Fibroblast of skin of right quadriceps (primary cell): ENCODE measurements around the gene MTG1.
"Not testable (repeated sequence)": the region's sequence is repeated elsewhere in the genome, so short reads cannot be mapped to it uniquely, and the experiment has no call there.

Experiments
- DNase-seq: peaks from one replicate; pipeline ENCODE4 v3.0.0-alpha.2; 2013

Gene MTG1

GRCh38 chr10:133454204-133454893 lies 60.4 kb downstream of the MTG1 start:
- no peak for DNase-seq

DNA sequence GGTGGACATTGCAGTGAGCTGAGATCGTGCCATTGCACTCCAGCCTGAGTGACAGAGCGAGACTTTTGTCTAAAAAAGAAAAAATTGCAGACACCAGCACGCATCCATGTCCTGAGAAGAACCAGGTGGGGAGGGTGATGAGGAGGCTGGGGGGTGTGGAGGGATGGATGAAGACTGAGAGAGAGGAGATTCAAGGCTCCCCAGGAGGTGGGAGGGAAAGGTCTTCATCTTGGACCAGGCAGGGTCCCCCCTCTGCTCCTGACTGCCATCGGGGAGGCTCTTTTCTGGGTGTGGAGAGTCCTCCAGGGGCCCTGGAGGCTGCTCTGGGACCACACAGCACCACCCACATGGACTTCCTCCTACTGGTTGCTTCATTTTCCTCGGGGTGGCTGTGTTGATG lies 61.2 kb downstream of the MTG1 start:
- no peak for DNase-seq

- no peak for DNase-seq
Measured at GRCh38 chr10:133455611-133456031, 61.7 kb downstream of the MTG1 start.

GRCh38 chr10:133456041-133456951 lies 62.3 kb downstream of the MTG1 start:
- DNase-seq, result no peak

DNA sequence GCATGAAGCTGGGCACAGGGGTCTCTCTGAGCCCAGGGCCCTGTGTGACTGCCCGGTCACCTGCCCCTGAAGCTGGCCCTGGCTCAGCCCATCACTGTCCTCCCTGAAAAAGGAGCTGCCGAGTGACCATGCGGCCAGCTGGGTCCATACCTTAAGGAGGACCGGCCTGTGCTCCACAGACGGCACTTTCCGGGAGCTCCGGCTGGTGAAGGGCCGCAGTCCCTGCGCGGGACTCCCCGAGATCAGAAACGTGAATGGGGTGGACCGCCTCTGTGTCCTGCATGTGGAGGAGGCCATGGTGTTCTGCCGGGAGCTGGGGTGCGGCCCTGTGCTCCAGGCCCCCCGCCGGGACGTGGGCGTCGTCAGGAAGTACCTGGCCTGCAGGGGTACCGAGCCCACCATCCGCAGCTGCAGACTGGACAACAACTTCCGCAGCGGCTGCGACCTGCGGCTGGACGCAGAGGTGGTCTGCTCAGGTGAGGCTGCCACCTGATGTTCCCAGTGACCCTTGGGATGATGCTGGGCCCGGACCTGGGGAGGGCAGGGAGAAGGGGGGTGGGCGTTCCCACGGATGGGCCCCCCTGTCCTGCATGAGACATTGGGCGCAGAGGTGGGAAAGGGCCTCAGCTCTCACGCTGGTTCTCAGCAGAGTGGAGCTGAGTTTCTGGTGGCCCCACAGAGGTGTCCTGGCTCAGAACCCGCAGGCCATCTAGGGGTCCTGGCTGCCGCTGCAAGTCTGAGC lies 63.3 kb downstream of the MTG1 start:
- no peak for DNase-seq

DNA sequence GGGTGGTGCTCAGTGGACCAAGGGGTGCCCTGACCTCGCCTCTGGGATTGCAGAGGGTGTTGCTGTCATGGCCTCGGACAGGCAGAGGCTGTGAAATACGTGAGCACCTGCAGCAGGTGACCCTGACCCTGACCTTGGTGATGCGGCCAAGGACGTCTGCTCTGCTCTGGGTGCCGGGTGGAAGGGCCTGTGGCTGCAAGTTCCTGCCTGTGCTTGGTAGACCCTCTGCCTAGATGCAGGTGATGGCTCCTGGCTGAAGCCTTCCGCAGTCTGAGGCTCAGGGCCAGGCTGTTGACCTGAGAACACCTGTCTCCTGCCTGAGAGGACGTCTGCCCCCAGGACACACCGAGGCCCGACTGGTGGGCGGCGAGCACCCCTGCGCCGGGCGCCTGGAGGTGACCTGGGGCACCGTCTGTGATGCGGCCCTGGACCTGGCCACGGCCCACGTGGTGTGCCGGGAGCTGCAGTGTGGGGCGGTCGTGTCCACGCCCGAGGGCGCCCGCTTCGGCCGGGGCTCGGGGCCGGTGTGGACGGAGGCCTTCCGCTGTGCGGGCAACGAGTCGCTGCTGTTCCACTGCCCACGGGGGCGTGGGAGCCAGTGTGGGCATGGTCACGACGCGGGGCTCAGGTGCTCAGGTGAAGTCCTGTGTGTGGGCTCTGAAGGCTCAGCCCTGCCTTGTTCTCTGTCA lies 64.2 kb downstream of the MTG1 start:
- DNase-seq, result no peak

- no peak for DNase-seq
Measured at GRCh38 chr10:133458710-133459453, 64.9 kb downstream of the MTG1 start.

DNA sequence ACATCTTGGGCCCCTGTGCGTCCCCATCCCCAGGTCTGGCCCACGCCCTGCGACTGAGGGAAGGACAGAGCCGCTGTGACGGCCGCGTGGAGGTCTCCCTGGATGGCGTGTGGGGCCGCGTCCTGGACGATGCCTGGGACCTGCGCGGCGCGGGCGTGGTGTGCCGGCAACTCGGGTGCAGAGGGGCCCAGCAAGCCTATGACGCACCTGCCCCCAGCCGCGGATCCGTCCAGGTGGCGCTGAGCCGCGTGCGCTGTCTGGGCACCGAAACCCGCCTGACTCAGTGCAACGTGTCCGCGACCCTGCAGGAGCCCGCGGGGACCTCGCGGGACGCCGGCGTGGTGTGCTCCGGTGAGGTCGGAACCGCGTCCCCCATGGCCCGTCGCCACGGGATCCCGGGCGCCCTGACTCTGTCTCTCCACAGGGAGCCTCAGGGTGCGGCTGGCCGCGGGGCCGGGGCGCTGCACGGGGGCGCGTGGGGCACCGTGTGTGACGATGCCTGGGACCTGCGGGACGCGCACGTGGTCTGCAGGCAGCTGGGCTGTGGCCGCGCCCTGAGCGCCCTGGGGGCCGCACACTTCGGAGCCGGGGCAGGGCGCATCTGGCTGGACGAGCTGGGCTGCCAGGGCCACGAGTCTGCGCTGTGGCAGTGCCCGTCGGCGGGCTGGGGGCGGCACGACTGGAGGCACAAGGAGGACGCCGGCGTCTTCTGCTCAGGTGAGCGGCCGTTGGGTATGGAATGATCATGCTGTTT lies 65.7 kb downstream of the MTG1 start:
- no peak for DNase-seq

GRCh38 chr10:133460208-133460769 lies 66.3 kb downstream of the MTG1 start:
- DNase-seq, result no peak

DNA sequence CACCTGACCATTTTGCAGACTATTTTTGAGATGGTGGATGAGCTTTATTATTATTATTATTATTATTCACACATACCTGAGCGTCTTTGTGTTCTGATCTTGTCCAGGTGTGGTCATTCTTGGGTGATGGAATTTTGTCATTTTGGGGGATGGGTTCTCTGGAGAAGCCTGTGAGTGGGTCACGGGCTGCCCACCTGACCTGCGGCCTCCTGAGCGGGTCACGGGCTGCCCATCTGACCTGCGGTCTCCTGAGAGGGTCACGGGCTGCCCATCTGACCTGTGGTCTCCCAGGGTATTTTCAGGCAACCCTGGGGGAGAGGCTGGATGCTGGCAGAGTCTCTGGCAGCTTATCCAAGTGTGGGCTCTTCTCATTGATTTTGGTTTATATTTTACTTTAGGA lies 67.1 kb downstream of the MTG1 start:
- DNase-seq, result no peak

DNA sequence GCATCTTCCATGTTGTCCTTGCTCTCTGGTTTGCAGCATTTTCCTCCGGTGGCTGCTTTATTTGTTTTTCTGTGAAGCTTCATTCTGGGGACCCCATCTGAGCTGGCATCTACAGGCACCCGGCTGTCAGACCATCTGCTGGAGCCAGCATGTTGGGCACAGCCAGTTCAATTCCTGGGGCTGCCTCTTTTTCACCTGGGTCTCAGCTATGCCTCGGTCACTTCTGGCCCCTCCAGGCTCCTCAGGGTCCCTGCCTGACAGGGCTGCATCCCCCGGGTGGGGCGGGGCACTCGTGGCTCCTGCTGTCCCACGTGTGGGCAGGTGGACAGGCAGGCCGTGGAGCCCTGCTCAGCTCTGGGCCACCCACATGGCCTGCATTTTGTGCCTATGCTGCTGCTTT lies 67.9 kb downstream of the MTG1 start:
- DNase-seq, result no peak

GRCh38 chr10:133462512-133463305 lies 68.8 kb downstream of the MTG1 start:
- DNase-seq, result no peak

DNA sequence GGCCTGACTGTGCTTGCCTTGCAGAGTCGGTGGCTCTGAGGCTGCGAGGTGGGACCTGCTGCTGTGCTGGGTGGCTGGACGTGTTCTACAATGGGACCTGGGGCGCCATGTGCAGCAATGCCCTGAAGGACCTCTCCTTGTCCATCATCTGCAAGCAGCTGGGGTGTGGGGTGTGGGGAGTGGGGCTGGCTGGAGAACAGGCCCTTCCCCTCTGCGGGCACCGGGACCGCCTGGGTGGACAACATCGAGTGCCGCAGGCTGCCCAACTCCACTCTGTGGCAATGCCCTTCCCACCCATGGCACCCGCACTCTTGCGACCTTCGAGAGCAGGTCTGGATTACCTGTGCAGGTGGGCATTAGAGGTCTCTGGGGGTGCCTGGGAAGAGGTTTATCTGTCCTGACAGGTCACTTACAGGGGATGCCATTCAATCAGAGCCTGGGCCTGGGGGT lies 70.7 kb downstream of the MTG1 start:
- DNase-seq, result no peak

DNA sequence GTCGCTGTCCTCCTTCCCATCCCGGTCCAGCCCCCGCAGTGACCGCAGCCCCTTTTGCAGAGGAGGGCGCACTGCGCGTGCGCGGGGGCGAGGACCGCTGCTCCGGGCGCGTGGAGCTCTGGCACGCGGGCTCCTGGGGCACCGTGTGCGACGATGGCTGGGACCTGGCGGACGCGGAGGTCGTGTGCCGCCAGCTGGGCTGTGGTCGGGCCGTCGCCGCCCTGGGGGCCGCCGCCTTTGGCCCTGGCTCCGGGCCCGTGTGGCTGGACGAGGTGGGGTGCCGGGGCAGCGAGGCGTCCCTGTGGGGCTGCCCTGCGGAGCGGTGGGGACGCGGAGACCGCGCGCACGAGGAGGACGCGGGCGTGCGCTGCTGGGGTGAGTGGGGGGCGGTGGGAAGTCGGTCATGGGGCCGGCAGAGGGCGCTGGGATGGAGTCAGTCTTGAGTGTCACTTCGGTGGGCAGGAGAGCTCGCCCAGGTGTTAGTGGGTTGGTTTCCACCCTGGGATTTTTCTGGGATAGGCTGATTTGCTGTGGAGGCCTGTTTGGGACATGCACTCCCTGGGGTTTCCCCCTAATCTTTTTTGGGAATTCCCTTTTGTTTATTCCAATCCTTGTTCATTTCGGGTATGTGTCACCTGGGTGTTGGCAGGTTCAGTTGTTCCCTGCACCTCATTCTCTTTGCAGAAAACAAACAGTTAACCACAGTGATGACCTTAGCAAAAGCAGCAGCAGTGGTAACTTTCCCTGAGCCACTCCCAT lies 71.4 kb downstream of the MTG1 start:
- DNase-seq, result no peak

DNA sequence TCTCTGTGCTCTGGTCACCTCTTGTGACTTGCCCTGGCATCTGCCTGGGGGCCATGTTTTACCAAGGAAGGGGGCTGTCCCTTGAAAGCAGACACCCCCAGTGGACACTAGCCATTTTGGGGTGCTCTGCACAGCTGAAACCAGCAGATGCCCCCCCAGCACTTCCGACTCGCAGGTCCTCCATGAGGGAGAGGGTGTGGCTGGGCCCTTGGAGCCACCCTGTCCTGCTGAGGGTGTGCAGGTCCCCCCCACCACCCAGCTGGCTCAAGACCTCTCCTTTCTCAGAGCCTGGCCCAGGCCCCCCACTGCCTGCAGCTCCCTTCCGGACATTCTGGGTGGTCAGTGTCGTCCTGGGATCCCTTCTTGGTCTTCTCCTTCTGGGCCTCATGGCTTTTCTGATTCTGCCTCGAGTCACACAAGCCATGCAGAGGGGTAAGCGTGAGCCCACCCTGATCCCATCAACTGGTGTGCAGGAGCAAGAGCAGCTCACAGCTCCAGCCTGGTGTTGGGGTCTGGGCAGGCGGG lies 72.1 kb downstream of the MTG1 start:
- DNase-seq, result no peak

DNA sequence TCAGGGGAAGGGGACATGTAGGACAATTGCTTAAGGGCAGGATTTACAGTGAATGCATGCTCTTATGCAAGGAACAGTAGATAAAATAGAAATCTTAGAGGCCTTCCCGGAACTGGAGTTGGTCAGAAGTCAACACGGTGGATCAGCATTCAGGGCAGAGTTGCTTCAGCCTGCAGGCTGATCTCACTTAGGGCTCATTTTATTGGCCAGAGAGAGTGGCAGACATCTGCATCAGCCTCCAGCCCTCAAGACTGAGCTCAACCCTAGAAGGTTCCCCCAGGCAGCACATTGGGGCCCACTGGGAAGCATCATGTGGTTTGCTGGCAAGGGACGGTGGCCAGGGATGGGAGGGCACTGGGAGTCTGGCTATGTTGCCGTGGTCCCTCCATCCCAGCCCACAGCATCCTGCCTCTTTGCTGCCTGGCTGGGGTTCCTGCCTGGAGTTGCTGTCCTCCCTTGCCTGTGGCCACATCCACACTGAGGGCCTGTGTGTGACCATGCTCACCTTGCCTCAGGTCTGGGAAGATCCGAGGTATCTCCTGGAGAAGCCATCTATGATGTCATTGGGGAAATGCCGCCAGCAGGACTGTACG lies 72.8 kb downstream of the MTG1 start:
- no peak for DNase-seq

- DNase-seq, result no peak
Measured at GRCh38 chr10:133467286-133467911, 73.4 kb downstream of the MTG1 start.

DNA sequence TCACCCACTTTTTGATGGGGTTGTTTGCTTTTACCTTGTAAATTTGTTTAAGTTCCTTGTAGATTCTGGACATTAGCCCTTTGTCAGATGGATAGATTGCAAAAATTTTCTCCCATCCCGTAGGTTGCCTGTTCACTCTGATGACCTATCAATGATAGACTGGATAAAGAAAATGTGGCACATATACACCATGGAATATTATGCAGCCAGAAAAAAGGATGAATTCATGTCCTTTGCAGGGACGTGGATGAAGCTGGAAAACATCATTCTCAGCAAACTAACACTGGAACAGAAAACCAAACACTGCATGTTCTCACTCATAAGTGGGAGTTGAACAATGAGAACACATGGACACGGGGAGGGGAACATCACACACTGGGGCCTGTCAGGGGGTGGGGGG lies 75.2 kb downstream of the MTG1 start:
- not testable (repeated sequence) for DNase-seq
